Measurements from ENCODE around the gene BCL7A. TPM values are rescaled to one million over a fixed set of nuclear protein-coding genes. Genes with fewer than 3 reads are reported as not detected.

Gene BCL7A
- total RNA-seq, 1 experiment from 2014 or later, result 31.6 TPM

Other genes starting within 250 kb of the BCL7A start
- 232 TPM in 2 replicates for gene RHOF, start 228.2 kb upstream of the BCL7A start, total RNA-seq (2014; rRNA removed)
- gene SETD1B, start 217.9 kb upstream of the BCL7A start, total RNA-seq (2014; rRNA removed), result 7.5 and 13.0 TPM in 2 replicates
- gene HPD, start 163.0 kb upstream of the BCL7A start, total RNA-seq (2014; rRNA removed), result not detected in 2 replicates
- 241 and 258 TPM in 2 replicates for gene PSMD9, start 133.1 kb upstream of the BCL7A start, total RNA-seq (2014; rRNA removed)
- 3.2 and 11.5 TPM in 2 replicates for gene CFAP251, start 103.3 kb upstream of the BCL7A start, total RNA-seq (2014; rRNA removed)
- gene MLXIP, start 56.9 kb downstream of the BCL7A start, total RNA-seq (2014; rRNA removed), result 16.7 and 21.8 TPM in 2 replicates
- gene IL31, start 152.3 kb downstream of the BCL7A start, total RNA-seq (2014; rRNA removed), result not detected in 2 replicates
- gene LRRC43, start 161.2 kb downstream of the BCL7A start, total RNA-seq (2014; rRNA removed), result 0.66 TPM in 1 of 2 replicates, not detected in the other
- gene B3GNT4, start 181.8 kb downstream of the BCL7A start, total RNA-seq (2014; rRNA removed), result 4.0 and 4.8 TPM in 2 replicates
- 97.6 and 112 TPM in 2 replicates for gene DIABLO, start 204.2 kb downstream of the BCL7A start, total RNA-seq (2014; rRNA removed)
- gene VPS33A, start 244.6 kb downstream of the BCL7A start, total RNA-seq (2014; rRNA removed), result 22.2 and 40.8 TPM in 2 replicates